HG02798 (cell line): Measurements from ENCODE around the gene KCNMA1.
A peak's percentile ranks its signal among the peaks of the same experiment; 100 is the strongest.

Source experiments
- ATAC-seq: cut with Tn5 transposase; IDR thresholded peaks from one replicate; pipeline ENCODE4 v1.9.1; 2021; ENCODE audit warnings: mild to moderate bottlenecking; ENCODE audit not compliant: unreplicated experiment, poor library complexity

KCNMA1 gene

DNA sequence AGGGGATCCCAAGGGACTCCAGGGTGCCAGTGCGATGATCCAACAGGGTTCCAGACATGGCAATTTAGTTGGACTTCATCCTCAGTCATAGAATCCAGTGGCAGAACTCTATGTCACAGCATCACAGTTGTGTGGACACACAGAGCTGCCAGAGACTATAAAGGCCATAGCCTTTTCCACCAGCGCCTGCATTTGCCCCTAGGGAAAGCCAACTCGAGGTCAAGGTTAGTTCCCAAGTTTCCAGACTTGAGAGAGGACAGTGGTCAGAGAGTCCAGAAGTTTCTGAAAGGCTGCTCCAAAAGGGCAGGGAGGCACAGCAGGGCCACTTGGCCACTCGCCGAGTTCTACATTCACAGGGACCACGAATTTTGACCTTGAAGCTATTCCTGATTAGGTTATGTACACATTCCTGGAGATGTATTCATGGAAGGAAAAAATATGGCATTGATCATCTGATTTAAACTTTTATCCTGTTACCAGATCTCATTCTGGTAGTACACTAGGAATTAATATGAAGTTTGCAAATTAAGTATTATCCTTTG, 170.1 kb downstream of the KCNMA1 start:
- ATAC-seq: no peak

DNA sequence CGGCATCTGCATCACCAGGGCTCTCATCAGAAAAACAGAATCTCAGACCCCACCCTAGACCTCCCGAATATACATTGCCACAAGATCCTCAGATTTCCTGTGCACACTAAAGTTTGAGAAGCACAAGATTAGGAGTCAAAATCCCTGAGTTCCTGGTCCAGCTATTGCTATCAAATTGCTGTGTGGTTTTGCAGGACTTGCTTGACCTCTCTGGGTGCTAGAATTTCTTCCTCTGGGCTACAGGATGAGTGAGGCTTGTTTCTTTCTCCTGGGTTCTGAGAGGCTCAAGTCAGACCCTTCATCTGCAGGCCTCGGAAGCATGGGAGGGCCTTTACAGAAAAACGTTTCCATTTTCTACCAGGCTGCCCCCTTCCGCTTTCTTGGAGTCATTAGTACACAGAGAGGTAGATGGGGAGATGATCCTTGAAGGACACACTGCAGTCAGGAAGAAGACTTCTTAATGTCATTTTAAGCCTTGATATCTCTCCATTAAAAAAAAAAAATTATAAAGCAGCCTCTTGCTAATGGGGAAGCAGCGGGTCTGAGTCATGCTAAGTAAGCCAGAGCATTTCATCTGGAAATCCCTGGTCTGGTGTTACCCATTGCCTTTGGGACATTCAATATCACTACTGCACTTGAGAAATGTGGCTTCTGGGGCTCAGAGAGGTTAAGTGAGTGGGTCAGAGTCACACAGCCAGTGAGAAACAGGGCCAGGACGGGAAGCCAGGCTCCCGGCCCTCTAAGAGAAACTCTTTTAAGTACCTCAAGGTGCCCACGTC, 173.5 kb downstream of the KCNMA1 start:
- no peak for ATAC-seq

DNA sequence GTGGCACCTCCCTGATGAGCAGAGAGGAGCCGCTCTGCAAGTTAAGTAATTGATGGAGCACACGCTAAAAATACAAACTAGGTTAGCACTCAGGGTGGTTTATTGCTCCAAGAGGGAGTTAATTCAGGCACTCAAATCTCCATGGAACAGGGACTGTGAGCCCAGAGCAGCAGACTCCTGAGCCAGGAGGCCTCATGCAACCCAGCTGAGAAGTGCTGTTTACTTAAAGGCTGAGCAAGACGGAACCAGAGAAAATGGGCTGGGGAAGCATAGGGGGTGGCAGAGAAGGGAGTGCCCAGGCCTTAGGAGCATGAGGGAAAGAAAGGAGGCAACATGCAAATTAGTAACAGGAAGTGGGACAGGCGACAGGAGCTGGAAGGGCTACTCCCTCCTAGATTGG, 174.1 kb downstream of the KCNMA1 start:
- ATAC-seq: no peak

DNA sequence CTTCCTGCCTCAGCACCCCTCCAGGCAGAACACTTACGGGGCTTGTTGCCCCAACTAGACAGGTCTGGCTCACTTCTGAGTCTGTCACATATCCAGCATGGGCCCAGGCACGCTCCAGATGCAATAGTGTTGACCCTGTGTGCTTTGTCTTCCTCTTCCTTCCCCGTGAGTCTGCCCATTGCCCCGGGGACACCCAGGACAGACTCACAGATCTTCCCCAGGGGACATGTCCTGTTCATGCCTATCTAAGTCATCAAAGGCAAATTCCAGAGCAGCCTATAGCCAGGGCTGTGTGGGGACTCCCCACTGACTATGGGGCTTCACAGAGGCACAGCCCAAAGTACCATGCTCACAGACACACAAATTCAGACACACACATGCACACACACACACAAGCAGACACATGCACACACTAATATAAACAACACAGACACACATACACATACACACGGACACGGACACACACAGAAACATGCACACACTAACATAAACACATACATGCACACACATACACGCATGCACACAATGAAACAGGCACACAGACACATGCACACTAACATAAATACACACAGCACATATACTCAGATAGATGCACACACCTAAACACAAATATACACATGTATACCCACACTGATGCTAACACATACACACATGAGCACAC, 175.8 kb downstream of the KCNMA1 start:
- peak; percentile 43 for ATAC-seq

DNA sequence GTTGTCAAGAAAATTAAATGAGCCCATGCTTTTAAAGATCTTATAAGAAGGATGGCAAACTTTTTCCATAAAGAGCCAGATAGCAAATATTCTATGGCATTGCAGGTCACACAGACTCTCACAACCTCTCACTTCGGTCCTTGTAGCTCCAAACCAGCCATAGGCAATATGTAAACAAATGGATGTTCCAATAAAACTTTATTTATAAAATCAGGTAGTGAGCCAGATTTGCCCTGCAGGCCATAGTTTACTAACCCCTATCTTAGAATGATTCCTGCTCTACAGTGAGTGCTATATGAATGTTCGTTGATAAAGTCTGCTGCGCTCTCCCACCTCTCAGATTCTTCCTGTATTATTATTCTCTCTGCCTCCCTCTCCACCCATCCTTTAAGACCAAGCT, 177.7 kb downstream of the KCNMA1 start:
- no peak for ATAC-seq

DNA sequence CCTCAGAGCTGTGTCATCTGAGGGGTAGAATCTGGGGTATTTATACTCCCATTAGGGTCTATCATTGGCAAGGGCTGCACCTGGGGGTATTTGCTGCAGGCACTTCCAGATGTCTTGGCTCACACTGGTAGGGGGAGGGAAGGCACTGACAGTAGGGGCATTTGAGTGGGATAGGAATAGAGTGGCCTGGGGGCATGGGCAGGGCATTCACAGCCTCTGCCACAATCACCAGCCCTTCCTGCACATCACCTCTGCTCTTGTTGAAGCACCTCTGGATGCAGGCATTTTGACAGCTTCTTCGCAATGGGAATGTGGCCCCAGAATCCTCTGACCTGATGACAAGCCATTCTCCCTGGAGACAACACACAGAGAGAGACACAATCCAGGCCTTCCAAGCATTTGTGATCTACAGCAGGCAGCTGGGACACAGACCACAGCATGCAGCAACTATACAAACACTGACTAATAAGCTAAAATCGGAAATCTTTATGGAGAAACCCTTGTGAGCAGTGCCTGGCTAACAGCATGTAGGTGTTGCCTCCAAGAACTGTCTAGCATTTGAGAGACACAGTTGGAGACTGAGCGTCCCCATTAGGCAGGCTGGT, 178.5 kb downstream of the KCNMA1 start:
- no peak for ATAC-seq

DNA sequence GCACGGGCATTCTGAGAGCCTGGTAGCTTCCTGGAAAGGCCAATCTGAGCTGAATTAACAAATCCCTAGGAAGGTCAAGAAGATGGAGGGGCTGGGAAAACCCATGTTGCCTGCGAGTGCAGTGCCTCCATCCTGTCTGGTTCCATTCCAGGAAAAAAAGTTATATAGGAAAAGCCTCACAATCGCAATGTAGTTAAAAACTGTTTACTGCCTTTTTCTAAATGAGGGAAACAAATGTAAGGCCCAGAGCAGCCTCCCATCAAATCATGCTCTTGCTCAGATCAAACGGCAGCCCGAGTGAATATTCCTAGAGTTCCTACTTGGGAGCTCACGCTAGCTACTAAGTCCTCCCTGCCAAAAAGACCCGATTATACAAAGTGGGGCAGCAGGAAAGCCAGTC, 179.9 kb downstream of the KCNMA1 start:
- ATAC-seq: no peak

DNA sequence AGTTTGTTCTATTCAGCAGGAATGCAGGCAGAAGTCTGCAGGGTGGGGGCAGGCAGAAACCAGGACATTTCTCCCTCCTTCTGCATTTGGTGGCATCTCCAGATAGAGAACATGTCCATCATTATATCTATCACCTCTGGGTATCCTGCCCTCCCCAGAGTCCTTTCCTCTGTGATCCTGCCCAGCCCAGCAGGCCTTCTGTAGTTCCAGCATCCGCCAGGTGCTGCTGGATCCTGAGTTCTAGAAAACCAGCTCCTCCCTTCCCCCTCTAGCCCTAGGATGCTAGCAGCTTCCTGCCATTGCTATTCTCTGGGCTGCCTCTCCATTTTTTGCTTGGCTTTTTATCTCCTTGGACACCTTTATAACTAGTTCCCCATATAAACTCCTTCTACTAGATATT, 180.3 kb downstream of the KCNMA1 start:
- ATAC-seq: no peak

DNA sequence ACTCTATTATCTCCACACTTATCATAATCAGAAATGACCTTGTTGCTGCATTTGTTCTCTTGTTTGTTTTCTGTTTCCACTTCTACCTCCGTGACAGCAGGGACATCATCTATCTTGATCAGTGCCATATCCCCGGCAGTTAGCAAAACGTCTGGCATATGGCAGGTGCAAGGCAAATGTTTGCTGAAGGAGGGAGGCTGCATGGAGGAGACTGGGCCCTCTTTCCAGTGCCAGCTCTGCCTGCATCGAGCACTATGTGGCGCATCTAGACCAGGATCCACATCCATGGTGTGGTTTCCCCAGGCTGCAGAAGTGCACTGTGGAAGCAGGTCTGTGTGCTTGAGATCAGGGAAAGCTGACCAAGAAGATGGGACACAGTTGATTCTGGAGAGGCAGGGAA, 181.2 kb downstream of the KCNMA1 start:
- no peak for ATAC-seq

DNA sequence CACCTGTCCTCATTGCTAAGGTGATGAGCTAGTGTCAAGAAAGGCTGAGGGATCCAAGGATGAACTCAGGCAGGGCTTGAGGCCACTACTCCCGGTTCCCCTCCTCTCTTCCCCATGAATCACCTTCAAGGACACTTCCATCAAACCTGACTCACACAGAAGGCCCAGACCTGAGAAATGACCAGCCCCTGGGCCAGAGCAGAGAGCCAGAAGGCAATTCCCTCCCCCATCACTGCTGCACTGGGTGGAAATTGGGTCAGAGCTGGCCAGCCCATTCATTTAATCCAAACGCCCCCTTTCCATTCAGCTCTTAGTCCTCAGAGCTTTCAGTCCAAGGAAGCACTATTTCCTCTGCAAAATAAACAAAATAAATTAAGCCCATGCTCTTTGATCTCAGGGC, 182.0 kb downstream of the KCNMA1 start:
- ATAC-seq: no peak

DNA sequence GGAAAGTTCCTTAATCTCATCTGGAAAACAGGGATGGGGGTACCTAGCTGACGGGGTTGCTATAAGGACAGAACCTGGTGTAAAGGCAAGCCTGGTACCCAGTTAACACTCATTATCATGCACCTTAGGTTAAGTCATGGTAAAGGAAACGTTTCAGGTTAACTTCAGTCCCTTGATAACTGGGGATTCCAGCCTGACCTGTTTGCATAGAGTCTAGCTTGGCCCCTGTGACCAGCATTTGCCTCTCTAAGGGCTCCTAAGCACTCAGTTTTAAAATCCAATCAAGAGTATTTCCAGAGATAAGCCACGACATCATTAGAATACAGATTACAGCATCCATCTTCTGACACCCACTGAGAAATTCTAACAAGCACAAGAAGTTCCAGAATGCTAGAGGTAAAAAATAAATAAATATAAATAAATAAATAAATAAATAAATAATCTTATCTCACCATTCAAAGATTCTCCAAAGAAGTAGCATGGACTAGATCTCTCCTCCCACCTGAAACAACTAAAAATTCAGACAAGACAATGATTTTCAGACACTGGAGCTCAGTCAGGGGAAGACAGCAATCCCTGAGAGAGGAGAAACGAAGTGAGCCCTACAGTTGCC, 184.6 kb downstream of the KCNMA1 start:
- no peak for ATAC-seq

DNA sequence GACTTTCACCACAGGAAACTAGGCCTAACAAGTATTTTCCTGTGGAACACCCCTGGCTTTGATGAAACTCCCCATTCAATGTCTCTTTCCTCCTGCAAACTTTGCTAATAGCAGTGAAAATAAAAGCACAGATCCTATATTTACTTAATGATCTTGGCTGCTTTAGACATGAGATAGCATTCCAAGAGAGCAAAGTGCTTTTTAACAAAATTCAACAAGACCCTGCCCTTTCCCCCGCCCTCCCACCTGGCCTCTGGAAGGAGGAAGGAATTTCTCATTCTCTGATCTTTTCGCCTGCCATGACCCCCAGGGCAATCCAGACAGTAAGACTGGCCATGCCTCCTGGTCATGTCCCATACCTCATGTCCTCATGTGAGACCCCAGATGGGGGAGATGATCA, 185.7 kb downstream of the KCNMA1 start:
- ATAC-seq: no peak

DNA sequence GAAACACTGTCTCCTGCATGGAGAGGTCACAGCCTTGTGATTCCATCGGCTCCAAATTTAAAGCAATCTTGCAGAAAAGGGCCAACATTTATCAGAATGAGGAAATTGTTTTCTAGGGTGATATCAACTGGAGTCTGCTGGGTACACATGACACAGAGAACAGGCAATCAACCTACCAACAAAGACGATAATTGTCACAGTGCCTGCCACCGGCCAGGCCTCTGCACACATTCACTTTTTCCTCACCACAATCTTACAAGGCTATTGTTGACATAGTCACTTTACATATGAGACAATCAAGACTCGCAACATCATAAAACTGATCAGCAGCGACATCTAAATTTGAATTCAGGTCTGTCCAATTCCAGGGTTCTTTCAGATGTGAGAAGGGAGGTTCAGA, 189.4 kb downstream of the KCNMA1 start:
- no peak for ATAC-seq

DNA sequence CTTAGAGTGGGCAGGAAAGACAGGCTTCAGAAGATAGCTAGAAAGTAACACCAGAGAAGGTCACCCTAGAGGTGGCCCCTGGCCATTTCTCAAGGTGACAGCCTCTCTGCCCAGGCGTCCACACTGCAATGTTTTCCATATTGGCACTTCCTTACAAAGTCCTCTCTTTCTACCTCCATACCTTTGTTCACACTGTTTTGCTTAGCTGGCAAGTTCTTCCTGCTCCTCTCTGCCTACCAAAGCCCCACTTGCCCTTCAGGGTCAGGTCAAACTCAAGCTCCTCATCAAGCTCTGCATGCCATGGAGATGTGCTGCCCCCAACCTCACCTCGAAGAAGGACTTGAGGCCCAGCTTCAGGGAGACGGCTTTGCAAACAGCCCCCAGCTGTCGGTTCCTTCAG, 190.9 kb downstream of the KCNMA1 start:
- no peak for ATAC-seq

DNA sequence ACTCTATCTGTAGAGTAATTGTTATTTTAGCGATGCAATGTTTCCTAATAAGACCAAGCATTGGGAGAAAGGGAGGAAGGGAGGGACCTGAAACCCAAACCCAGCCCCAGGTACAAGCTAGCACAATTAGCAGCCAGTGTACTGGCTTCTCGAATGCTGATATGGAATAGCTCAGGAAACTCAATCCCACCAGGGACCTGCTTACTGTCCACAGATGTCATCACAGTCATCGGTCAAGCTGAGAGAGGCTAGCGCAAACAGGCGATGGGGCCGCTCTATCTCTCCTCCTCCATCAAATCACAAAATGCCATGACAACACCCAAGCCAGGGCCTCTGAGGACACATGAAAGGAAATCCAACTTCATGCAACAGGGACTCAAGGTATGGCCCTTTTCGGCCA, 192.1 kb downstream of the KCNMA1 start:
- ATAC-seq: no peak

DNA sequence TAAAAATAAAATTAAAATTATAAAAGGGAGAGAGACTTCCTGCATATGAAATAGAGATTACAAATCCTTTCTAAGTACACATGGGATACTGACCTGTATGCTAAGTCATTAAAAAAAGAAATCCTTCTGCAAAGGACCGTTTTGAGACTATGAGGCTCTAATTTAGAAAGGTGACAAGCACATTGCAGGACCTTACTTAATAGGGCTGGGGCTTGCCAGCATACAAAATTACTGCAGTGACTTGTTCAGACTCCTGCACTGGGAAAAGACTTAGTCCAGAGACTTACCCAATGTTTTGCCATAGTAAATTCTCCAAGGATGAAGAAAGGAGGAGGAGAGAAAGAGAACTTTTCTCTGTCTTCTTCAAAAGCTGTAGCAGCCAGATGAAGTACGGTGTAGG, 193.6 kb downstream of the KCNMA1 start:
- ATAC-seq: no peak

DNA sequence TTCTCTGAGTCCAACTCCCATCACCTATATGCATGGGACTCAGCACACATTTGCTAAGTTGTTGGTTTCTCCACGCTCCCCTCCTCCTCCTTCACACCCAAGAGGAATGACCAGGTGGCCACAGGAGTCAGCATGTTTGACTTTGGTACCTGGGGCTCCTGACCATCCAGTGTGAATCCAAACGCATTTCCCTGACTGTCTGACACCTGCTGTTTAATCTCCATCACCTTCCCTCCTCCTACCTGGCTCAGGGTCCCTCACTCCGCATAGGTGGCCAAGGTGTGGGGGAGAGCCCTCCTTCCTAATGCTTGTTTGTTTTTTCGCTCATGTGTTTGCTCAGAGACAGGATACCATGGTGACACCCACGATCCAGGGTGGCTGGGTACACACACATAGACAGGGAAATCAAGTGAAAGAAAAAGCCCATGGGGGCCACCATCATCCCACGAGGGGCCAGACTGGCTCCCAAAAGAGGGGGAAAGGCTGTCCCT, 194.9 kb downstream of the KCNMA1 start:
- no peak for ATAC-seq

DNA sequence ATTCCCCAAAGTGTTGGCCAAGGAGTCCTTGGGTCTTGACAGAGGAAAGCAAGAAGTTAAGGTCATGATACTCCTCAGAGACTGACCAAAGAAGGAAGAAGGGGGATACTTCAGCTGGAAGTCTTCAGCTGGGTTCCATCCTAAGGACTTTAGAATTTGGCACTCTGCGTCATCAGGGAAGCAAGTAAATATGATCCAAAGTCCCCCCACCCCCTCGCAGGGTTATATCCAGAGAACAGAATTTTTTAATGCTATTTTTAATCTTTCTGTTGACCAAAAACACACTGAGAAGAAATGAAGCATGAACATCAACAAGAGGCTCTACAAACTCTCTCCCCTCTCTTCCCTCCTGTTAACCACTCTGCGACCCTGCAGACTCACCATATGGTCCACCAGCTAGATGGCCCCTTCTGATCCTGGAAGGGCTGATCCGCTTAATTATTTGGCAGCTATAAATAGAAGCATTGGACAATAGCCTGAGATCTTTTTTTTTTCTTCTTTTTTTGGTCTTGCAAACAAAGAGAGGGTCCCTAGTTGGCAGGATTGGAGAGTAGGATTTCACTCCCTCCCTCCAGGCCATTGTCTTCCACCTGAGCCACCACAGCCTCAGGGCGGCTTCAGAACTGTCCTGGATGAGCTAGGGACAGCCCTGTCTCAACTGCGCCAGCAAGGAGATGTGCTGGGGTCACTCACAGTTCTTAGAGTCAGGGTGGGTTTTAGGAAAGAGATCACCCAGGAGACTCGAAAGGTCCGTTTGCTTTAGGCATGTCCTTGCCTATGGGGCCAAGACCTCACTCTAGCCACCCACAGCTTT, 196.0 kb downstream of the KCNMA1 start:
- no peak for ATAC-seq

DNA sequence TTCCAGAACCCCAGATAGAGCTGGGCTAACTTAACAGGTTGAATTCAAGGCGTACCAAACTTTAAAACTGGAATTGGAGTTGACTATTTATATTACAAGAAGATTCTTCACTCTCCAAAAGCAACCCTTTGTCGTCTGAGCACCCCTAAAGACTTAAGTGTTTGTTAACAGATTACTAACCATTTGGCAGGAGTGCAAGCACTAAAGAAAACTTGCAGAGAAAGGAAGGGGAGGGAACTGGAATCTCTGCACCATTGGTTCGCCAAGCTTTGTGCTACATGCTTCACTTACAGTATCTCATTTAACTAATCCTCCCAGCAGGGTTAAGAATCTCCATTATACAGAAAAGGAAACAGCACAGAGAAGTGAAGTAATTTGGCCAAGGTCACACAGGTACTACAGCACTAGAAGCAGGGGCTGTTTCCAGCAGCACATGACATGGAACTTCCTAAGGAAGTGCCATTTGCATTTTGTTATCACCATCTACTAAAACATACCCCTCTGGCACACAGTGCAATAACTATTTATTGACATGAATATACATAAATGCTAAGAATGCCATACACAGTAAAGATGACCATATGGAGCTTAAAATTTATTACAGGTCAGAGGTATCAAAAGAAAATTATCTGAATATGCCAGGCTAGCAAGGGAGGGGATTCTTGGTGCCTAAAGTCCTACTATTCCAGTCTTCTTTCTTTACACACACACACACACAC, 201.2 kb downstream of the KCNMA1 start:
- no peak for ATAC-seq
